Measurements from ENCODE around the gene TADA2B.
"Not testable (repeated sequence)": the region's sequence is repeated elsewhere in the genome, so short reads cannot be mapped to it uniquely, and the experiment has no call there.

Gene TADA2B

DNA sequence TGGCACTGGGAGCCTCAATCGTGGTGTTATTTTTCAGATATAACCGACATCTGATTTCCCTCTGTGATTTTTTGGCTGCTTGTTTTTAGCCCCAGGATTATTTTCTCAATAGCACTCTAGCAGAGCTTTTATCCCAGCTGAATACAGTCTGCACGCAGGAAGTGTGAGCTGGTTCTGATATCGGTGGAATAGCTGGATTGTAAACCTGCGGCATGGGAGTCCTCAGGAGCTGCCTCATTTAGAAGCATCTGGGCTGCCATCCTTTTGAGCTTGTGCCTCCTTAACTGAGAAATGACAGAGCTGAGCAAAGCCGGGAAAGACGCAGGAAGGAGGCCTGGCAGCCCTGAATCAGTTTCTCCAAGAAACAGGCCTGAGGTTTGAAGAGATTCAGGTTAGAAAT lies 53.1 kb downstream of the TADA2B start:
- no peak overlapping the region for H3K4me3 ChIP-seq (replicated peaks; ENCODE audit: low read depth, low read length)
- DNase-seq (ENCODE audit: low read depth), result no peak
- TF ChIP-seq, protein P1, sequence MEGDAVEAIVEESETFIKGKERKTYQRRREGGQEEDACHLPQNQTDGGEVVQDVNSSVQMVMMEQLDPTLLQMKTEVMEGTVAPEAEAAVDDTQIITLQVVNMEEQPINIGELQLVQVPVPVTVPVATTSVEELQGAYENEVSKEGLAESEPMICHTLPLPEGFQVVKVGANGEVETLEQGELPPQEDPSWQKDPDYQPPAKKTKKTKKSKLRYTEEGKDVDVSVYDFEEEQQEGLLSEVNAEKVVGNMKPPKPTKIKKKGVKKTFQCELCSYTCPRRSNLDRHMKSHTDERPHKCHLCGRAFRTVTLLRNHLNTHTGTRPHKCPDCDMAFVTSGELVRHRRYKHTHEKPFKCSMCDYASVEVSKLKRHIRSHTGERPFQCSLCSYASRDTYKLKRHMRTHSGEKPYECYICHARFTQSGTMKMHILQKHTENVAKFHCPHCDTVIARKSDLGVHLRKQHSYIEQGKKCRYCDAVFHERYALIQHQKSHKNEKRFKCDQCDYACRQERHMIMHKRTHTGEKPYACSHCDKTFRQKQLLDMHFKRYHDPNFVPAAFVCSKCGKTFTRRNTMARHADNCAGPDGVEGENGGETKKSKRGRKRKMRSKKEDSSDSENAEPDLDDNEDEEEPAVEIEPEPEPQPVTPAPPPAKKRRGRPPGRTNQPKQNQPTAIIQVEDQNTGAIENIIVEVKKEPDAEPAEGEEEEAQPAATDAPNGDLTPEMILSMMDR (IDR thresholded peaks at IDR 0.05; ENCODE audit: low read length, missing control alignments), result no peak

DNA sequence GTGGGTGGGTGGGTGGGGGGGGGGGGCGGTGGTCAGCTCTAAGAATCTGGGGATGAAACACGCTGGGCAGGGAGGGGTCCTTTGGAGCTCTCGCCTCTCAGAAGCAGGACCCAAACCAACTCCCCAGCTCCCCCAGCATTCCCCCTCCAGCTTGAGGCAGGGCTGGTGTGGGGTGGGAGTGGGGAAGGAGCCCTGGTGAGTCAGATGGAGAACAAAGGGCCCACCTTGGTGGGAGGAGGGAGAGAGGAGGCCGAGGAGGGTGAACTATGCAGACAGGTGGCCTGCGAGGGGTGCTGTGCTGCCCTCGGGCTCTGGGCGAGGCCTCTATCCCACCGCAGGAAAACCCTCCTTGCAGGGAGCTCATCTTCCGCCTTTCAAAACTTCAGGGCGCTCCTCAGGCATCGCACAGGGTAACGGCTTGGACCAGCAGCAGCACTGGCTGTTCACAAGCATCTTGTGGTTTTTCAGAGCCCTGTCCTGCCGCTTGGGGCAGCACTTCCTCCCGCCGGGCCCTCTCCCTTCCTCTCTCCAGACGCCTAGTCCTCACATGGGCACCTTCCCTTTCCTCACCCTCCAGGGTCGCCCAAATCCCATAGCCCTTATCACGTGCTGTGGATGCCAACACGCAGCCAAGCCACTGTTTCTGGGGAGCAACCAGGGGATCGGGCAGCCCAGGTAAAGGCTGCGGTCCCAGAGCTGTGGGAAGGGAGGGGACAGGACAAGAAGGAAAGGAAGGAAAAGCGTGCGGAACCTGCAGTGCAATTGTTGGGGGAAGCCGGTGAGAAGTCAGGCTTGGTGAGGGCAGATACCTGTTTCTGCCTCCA lies 58.7 kb downstream of the TADA2B start:
- TF ChIP-seq, protein P1 (IDR thresholded peaks at IDR 0.05; ENCODE audit: low read length, missing control alignments), result peak; percentile 76
- H3K4me3 ChIP-seq (replicated peaks; ENCODE audit: low read depth, low read length), result peak overlapping the region; percentile 28
- peak; percentile 61 for DNase-seq (ENCODE audit: low read depth)

GRCh38 chr4:7102516-7102909 lies 59.3 kb downstream of the TADA2B start:
- not testable (repeated sequence) for DNase-seq (ENCODE audit: low read depth)
- peak overlapping the region; percentile 71 for H3K4me3 ChIP-seq (replicated peaks; ENCODE audit: low read depth, low read length)

DNA sequence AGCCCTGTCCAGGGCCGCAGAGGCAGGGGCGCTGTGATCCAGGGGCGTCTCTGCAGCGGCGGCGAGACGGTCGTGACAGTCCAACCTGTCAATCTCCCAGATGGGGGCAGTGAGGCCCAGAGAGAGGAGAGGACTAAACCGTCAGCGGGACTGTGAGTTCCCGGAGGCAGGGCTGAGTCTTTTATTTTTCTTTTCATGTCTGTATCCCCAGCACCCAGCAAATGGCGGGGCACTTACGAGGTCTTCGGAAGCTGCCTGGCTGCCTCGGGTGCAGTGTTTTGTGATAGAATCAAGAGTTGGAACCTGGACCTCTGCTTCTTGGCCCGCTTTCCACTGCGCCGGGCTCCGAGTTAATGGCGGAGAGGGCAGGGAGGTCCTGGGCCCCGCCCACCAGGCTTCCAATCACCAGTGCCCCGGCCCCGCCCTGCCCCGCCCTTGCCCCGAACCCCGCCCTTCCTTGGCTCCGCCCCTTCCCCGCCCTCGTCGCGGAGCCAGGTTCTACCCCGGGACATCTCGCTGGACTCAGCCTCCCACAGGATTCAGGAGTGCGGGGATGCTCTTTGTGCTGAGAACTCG lies 59.9 kb downstream of the TADA2B start:
- peak overlapping the region; percentile 71 for H3K4me3 ChIP-seq (replicated peaks; ENCODE audit: low read depth, low read length)
- peak; percentile 64 for DNase-seq (ENCODE audit: low read depth)
- TF ChIP-seq, protein P1 (IDR thresholded peaks at IDR 0.05; ENCODE audit: low read length, missing control alignments), result no peak

- H3K4me3 ChIP-seq (replicated peaks; ENCODE audit: low read depth, low read length), result peak overlapping the region; percentile 71
- DNase-seq (ENCODE audit: low read depth), result no peak
- TF ChIP-seq, protein P1 (IDR thresholded peaks at IDR 0.05; ENCODE audit: low read length, missing control alignments), result no peak
Observed at GRCh38 chr4:7103607-7104365, 60.6 kb downstream of the TADA2B start.

DNA sequence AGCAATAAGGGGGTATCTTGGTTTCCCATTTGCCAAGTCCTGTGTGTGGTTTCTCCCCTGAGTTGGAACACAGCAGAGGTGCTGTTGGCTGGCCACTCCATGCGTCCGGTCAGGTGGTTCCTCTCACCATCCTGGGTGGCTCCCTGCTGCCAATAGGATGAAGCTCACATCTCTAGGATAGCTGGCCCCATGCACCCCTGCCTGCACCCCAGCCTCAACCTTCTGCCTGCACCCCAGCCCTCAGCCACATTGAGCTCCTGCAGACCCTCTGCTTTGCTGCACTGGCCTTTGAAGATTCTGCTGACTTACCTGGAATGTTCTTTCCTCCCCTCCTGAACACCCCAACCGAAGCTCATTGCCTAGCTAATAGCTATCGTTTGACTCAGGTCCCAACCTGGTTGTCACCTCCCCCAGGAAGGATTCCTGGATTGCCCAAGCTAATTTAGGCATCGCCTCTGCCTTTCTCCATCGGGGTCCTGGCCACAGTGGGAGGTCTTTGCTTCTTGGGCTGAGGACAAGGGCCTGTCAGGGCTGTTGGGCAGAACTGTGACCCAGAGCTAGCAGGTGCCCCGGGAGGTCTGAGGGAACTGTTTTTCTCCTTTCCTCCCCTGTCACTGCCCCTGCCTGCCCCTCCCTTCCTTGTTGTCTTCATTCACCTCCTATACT lies 61.3 kb downstream of the TADA2B start:
- H3K4me3 ChIP-seq (replicated peaks; ENCODE audit: low read depth, low read length), result no peak overlapping the region
- TF ChIP-seq, protein P1 (IDR thresholded peaks at IDR 0.05; ENCODE audit: low read length, missing control alignments), result no peak
- no peak for DNase-seq (ENCODE audit: low read depth)

- TF ChIP-seq, protein P1 (IDR thresholded peaks at IDR 0.05; ENCODE audit: low read length, missing control alignments), result no peak
- no peak for DNase-seq (ENCODE audit: low read depth)
Observed at GRCh38 chr4:7105276-7105675, 62.1 kb downstream of the TADA2B start.

More at GRCh38 chr4:7105276-7105675, 62.1 kb downstream of the TADA2B start:
- no peak overlapping the region for H3K4me3 ChIP-seq (replicated peaks; ENCODE audit: low read depth, low read length)
